ENCODE measurements around the gene CENPVL2.
"Not testable (repeated sequence)": the region's sequence is repeated elsewhere in the genome, so short reads cannot be mapped to it uniquely, and the experiment has no call there.

The CENPVL2 gene

DNA sequence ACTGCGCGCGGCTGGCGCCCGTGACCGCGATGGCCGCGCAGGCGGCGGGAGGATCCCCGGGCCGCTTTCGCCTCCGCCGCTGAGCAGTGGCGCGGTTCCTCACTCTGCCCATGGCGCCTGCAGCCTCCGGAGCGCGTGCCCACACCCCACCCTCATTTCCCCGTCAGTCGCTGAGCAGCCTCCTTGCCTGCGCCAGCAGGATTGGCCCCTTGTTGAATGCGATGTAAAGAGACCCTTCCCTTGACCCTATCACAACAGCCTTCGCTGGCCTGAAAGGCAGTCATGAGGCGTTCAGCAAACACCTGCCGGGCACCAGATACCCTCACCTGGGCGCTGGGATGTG, at the start of gene CENPVL2:
CENPVL2 (minus strand) TSS at position 112 of the 343 bp plus-strand sequence; CDS start at position 112, 0 bp downstream.
- not testable (repeated sequence) for H3K4me3 ChIP-seq (ENCODE audit: low read depth, low read length); DNase-seq (ENCODE audit: low read depth)

- no peak for DNase-seq (ENCODE audit: low read depth)
Measured at GRCh38 chrX:51728202-51728601, 45.6 kb upstream of the CENPVL2 start.

GRCh38 chrX:51712943-51713647, 30.5 kb upstream of the CENPVL2 start:
- not testable (repeated sequence) for H3K4me3 ChIP-seq (ENCODE audit: low read depth, low read length)

More at GRCh38 chrX:51728202-51728601, 45.6 kb upstream of the CENPVL2 start:
- no peak overlapping the region for H3K4me3 ChIP-seq (ENCODE audit: low read depth, low read length)
- TF ChIP-seq MYC (IDR thresholded peaks at IDR 0.05; ENCODE audit: low read depth, low read length) = no peak
- TF ChIP-seq CTCF (IDR thresholded peaks at IDR 0.05; ENCODE audit: low read depth, low read length) = no peak
- TF ChIP-seq, protein P1, sequence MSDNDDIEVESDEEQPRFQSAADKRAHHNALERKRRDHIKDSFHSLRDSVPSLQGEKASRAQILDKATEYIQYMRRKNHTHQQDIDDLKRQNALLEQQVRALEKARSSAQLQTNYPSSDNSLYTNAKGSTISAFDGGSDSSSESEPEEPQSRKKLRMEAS (IDR thresholded peaks at IDR 0.05; ENCODE audit: low read depth, low read length) = no peak
- TF ChIP-seq POLR2A (IDR thresholded peaks at IDR 0.05; ENCODE audit: extremely low read depth, insufficient read length) = no peak

DNA sequence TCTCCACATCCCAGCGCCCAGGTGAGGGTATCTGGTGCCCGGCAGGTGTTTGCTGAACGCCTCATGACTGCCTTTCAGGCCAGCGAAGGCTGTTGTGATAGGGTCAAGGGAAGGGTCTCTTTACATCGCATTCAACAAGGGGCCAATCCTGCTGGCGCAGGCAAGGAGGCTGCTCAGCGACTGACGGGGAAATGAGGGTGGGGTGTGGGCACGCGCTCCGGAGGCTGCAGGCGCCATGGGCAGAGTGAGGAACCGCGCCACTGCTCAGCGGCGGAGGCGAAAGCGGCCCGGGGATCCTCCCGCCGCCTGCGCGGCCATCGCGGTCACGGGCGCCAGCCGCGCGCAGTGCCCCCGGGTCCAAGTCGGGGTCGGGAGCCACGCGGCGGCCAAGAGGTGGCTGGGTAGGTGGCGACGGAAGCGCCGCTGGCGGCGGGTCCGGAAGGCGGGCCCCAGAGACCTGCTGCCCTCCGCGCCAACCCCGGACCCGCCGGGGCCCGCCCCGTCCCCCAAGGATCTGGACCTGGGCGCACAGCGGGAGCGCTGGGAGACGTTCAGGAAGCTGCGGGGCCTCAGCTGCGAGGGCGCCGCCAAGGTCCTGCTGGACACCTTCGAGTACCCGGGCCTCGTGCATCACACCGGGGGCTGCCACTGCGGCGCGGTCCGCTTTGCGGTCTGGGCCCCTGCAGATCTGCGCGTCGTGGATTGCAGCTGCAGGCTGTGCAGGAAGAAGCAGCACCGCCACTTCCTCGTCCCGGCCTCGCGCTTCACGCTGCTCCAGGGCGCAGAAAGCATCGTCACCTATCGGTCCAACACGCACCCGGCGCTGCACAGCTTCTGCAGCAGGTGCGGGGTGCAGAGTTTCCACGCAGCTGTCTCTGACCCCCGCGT, 27.9 kb upstream of the CENPVL2 start, which contains the start of gene CENPVL1:
CENPVL1 (plus strand) TSS at position 236 of the 888 bp plus-strand sequence; CDS start at position 236, 0 bp downstream.
- H3K4me3 ChIP-seq (ENCODE audit: low read depth, low read length); DNase-seq (ENCODE audit: low read depth): not testable (repeated sequence)

More at GRCh38 chrX:51712943-51713647, 30.5 kb upstream of the CENPVL2 start:
- not testable (repeated sequence) for DNase-seq (ENCODE audit: low read depth)

DNA sequence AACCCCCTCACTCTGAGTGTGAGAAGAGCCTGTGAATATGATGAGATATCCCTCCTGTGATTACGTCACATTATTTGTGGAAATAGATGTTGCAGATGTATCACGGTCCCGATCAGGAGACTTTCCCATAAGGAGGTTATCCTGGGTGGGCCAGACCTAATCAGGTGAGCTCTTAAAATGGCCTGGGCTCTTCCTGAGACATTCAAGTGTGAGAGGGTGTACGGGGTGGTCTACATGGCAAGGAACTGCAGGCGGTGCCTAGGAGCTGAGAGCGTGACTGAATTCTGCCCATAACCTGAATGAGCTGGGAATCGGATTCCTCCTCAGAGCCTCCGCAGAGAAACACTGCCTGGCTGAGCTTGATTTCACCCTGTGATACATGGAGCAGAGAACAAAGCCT, 14.8 kb upstream of the CENPVL2 start:
- no peak overlapping the region for H3K4me3 ChIP-seq (ENCODE audit: low read depth, low read length)
- DNase-seq (ENCODE audit: low read depth) = no peak
- no peak for TF ChIP-seq CTCF (IDR thresholded peaks at IDR 0.05; ENCODE audit: low read depth, low read length)
- TF ChIP-seq, protein P1 (IDR thresholded peaks at IDR 0.05; ENCODE audit: low read depth, low read length) = no peak
- TF ChIP-seq POLR2A (IDR thresholded peaks at IDR 0.05; ENCODE audit: extremely low read depth, insufficient read length) = no peak
- TF ChIP-seq MYC (IDR thresholded peaks at IDR 0.05; ENCODE audit: low read depth, low read length) = no peak

DNA sequence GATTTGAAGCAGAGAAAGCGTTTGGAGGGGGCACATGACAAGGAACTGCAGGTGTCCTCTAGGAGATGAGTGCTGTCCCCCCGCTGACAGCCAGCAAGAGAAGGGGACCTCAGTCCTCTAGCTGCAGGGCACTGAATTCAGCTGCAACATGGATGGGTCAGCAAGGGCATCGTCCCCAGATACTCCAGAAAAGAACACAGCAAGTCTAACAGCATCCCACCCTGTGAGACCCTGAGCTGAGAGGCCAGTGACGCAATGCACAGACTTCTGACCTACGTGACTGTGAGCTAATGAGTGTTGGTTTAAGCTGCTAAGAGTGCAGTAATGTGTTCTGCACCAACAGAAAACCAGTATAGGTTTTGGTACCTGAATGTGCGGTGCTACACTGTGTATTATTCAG, 11.6 kb upstream of the CENPVL2 start:
- no peak for DNase-seq (ENCODE audit: low read depth)
- no peak for TF ChIP-seq CTCF (IDR thresholded peaks at IDR 0.05; ENCODE audit: low read depth, low read length)
- no peak for TF ChIP-seq POLR2A (IDR thresholded peaks at IDR 0.05; ENCODE audit: extremely low read depth, insufficient read length)
- TF ChIP-seq MYC (IDR thresholded peaks at IDR 0.05; ENCODE audit: low read depth, low read length) = no peak
- TF ChIP-seq, protein P1 (IDR thresholded peaks at IDR 0.05; ENCODE audit: low read depth, low read length) = no peak

DNA sequence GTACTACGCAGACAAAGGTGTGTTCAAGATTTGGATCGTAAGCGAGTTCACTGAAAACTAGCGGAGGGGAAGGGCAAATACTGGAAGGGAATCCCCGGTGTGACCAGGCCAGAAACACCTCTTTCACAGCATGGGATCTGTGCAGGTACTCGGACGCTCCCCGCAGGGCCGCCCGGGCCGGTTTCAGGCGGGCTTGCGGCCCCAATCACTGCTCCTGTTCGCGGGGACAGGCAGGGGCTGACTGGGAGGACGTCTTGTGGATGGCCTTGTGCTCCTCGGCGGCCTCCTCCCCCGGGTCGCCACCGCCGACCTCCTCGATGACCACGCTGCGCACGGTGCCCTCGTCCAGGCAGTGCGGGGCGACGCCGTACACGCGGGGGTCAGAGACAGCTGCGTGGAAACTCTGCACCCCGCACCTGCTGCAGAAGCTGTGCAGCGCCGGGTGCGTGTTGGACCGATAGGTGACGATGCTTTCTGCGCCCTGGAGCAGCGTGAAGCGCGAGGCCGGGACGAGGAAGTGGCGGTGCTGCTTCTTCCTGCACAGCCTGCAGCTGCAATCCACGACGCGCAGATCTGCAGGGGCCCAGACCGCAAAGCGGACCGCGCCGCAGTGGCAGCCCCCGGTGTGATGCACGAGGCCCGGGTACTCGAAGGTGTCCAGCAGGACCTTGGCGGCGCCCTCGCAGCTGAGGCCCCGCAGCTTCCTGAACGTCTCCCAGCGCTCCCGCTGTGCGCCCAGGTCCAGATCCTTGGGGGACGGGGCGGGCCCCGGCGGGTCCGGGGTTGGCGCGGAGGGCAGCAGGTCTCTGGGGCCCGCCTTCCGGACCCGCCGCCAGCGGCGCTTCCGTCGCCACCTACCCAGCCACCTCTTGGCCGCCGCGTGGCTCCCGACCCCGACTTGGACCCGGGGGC, 567 bp downstream of the CENPVL2 start:
- DNase-seq (ENCODE audit: low read depth); H3K4me3 ChIP-seq (ENCODE audit: low read depth, low read length): not testable (repeated sequence)

More for the DNA sequence above, 11.6 kb upstream of the CENPVL2 start:
- H3K4me3 ChIP-seq (ENCODE audit: low read depth, low read length) = no peak overlapping the region

GRCh38 chrX:51679689-51680433, 2.8 kb downstream of the CENPVL2 start:
- DNase-seq (ENCODE audit: low read depth); H3K4me3 ChIP-seq (ENCODE audit: low read depth, low read length): not testable (repeated sequence)
